ENCODE measurements around the gene PSMC3.

- TF ChIP-seq REST (IDR thresholded peaks at IDR 0.05; ENCODE audit: insufficient read depth in 1 of 2, low read depth in 2 of 2, low read length in 1 of 2) (no peak), CTCF (IDR thresholded peaks at IDR 0.05) (no peak)
These were observed 13.8 kb upstream of the PSMC3 start for GRCh38 chr11:47440054-47440476.
